Breast epithelium (tissue), 3 donors: ENCODE results near the gene MTERF2.

Experiments used
- CTCF ChIP-seq, 3 donors: fragments of 450-650 bp; IDR thresholded peaks; one replicate each; pipeline ENCODE4 v1.5.1; 2016 to 2017; ENCODE audit warnings: antibody characterized with exemption in 3 of 3, mild to moderate bottlenecking in 3 of 3, moderate library complexity in 3 of 3
- POLR2A ChIP-seq: fragments of 450-650 bp; IDR thresholded peaks from one replicate; pipeline ENCODE4 v1.6.1; 2016; ENCODE audit warnings: antibody characterized with exemption, mild to moderate bottlenecking, moderate library complexity
- POLR2AphosphoS5 ChIP-seq, 3 donors: sonication (generic); formaldehyde crosslinking; IDR thresholded peaks; one replicate each; pipeline ENCODE4 v1.6.1; 2017; ENCODE audit warnings: antibody characterized with exemption in 3 of 3

GRCh38 chr12:106954462-106955376 lies 32.2 kb downstream of the MTERF2 start:
- TF ChIP-seq CTCF (IDR thresholded peaks at IDR 0.05) = no peak
- no peak for TF ChIP-seq POLR2A
- TF ChIP-seq POLR2AphosphoS5 (IDR thresholded peaks at IDR 0.05) = no peak
